Gastroesophageal sphincter (tissue), 4 donors: ENCODE results near the gene HOXB7. TPM values are rescaled to one million over a fixed set of nuclear protein-coding genes. Genes with fewer than 3 reads are reported as not detected.

Source experiments
- ATAC-seq: fragments of 150-250 bp; one replicate; pipeline ENCODE4 v1.9.1; 2016; ENCODE audit warnings: mild to moderate bottlenecking, moderate library complexity
- H3K27ac ChIP-seq, 4 donors: fragments of 200-600 bp; sonication (generic) in 3 of 4; 1 replicate in 3 of 4; 2 replicates in 1 of 4; pipeline ENCODE4 v1.5.1; 2016 to 2019
- H3K27me3 ChIP-seq: fragments of 200-600 bp; sonication (generic); one replicate; pipeline ENCODE4 v1.5.1; 2019
- H3K36me3 ChIP-seq, 2 donors: fragments of 200-600 bp; sonication (generic); one replicate each; pipeline ENCODE4 v1.5.1; 2019; ENCODE audit warnings: control low read depth in 1 of 2
- H3K4me1 ChIP-seq, 3 donors: fragments of 200-600 bp; sonication (generic); 1 replicate in 2 of 3; 2 replicates in 1 of 3; pipeline ENCODE4 v1.5.1; 2016 to 2019; ENCODE audit warnings: control low read depth in 2 of 3
- H3K4me3 ChIP-seq, 2 donors: fragments of 200-600 bp; sonication (generic); one replicate each; pipeline ENCODE4 v1.5.1; 2019; ENCODE audit warnings: mild to moderate bottlenecking in 1 of 2, moderate library complexity in 1 of 2
- H3K9me3 ChIP-seq, 3 donors: fragments of 200-600 bp; sonication (generic); one replicate each; pipeline ENCODE4 v1.5.1; 2017 to 2019; ENCODE audit warnings: control low read depth in 2 of 3
- CTCF ChIP-seq, 4 experiments: fragments of 200-600 bp in 2 of 4; fragments of 450-650 bp in 2 of 4; sonication (generic) in 1 of 4; IDR thresholded peaks; one replicate each; pipeline ENCODE4 v1.5.1; 2017 to 2019; ENCODE audit warnings: antibody characterized with exemption in 4 of 4, mild to moderate bottlenecking in 2 of 4, moderate library complexity in 2 of 4
- EP300 ChIP-seq: sonication (generic); formaldehyde crosslinking; IDR thresholded peaks from one replicate; pipeline ENCODE4 v1.6.1; 2017; ENCODE audit warnings: antibody characterized with exemption, mild to moderate bottlenecking
- POLR2A ChIP-seq, 2 donors: fragments of 450-650 bp; IDR thresholded peaks; one replicate each; pipeline ENCODE4 v1.6.1; 2017; ENCODE audit warnings: antibody characterized with exemption in 2 of 2, mild to moderate bottlenecking in 2 of 2, moderate library complexity in 1 of 2
- POLR2AphosphoS5 ChIP-seq: sonication (generic); formaldehyde crosslinking; IDR thresholded peaks from one replicate; pipeline ENCODE4 v1.6.1; 2017; ENCODE audit warnings: antibody characterized with exemption
- WGBS, 2 donors: methylation state at CpG; one replicate each; pipeline ENCODE4 v1.1.5; 2018; ENCODE audit warnings: low coverage in 1 of 2; 5-methylcytosine and 5-hydroxymethylcytosine counted together
- total RNA-seq, 4 donors: library from RNA; depleted of rRNA; stranded (reverse); fragments of >200 nt; gene quantifications; one replicate each; pipeline ENCODE4 v1.1.0, GENCODE V29; 2016

Gene HOXB7
- total RNA-seq, 4 donors from 2014 or later, result 0.78 to 8.9 (median 3.0) TPM

GRCh38 chr17:48640858-48641180 lies 30.0 kb upstream of the HOXB7 start:
- Histone ChIP-seq H3K4me3 (no peak overlapping the region), H3K4me1 (peaks cover 0 to 19% (median 0%) of the 10 kb centered on the region in 3 donors), H3K9me3 (no peaks in the 10 kb centered on the region), H3K27ac (no peak overlapping the region), H3K36me3 (no peaks in the 10 kb centered on the region), H3K27me3 (peaks cover 100% of the 10 kb centered on the region)
- ATAC-seq, result no peak
- no peak for TF ChIP-seq POLR2A (IDR thresholded peaks at IDR 0.05)
- no peak for TF ChIP-seq CTCF (IDR thresholded peaks at IDR 0.05)
- no peak for TF ChIP-seq EP300
- TF ChIP-seq POLR2AphosphoS5, result no peak
- WGBS, 2 donors, result 50% methylated on average over 1 of the region's 1 CpG

GRCh38 chr17:48639982-48640857 lies 29.4 kb upstream of the HOXB7 start:
- 58 to 79% methylated on average over 3 to 4 of the region's 6 CpGs for WGBS, 2 donors
- no peak for TF ChIP-seq EP300
- no peak for TF ChIP-seq POLR2A (IDR thresholded peaks at IDR 0.05)
- TF ChIP-seq POLR2AphosphoS5, result no peak
- TF ChIP-seq CTCF (IDR thresholded peaks at IDR 0.05), result no peak
- Histone ChIP-seq H3K36me3 (no peaks in the 10 kb centered on the region), H3K27ac (no peak overlapping the region), H3K9me3 (no peaks in the 10 kb centered on the region), H3K4me1 (peaks cover 0 to 18% (median 0%) of the 10 kb centered on the region in 3 donors), H3K4me3 (no peak overlapping the region), H3K27me3 (peaks cover 100% of the 10 kb centered on the region)
- ATAC-seq, result no peak

- ATAC-seq, result no peak
- H3K27ac ChIP-seq, result no peak overlapping the region
- peaks cover 100% of the 10 kb centered on the region for H3K27me3 ChIP-seq
- no peaks in the 10 kb centered on the region for H3K9me3 ChIP-seq
- peaks cover 0 to 20% (median 0%) of the 10 kb centered on the region in 3 donors for H3K4me1 ChIP-seq
- H3K4me3 ChIP-seq, result no peak overlapping the region
- no peak for TF ChIP-seq POLR2A (IDR thresholded peaks at IDR 0.05)
- no peak for TF ChIP-seq CTCF (IDR thresholded peaks at IDR 0.05)
- TF ChIP-seq EP300, result no peak
- TF ChIP-seq POLR2AphosphoS5, result no peak
- H3K36me3 ChIP-seq, result no peaks in the 10 kb centered on the region
- WGBS, 2 donors, result 10 to 17% methylated on average over 2 of the region's 5 CpGs
Measured at GRCh38 chr17:48639136-48639535, 28.3 kb upstream of the HOXB7 start.

- peaks cover 100% of the 10 kb centered on the region for H3K27me3 ChIP-seq
- TF ChIP-seq EP300 (no peak), POLR2AphosphoS5 (no peak), POLR2A (IDR thresholded peaks at IDR 0.05) (no peak), CTCF (IDR thresholded peaks at IDR 0.05) (no peak)
- no peak overlapping the region for H3K27ac ChIP-seq
- H3K9me3 ChIP-seq, result peaks cover 0 to 4% (median 0%) of the 10 kb centered on the region in 3 donors
- H3K4me1 ChIP-seq, result peaks cover 0 to 28% (median 0%) of the 10 kb centered on the region in 3 donors
- 19 to 22% methylated on average over 15 of the region's 18 CpGs for WGBS, 2 donors
- H3K36me3 ChIP-seq, result no peaks in the 10 kb centered on the region
- H3K4me3 ChIP-seq, result no peak overlapping the region
- ATAC-seq, result no peak
Measured at GRCh38 chr17:48637323-48638260, 26.8 kb upstream of the HOXB7 start.
